ENCODE results near the gene FOXK1. TPM values are rescaled to one million over a fixed set of nuclear protein-coding genes. Genes with fewer than 3 reads are reported as not detected.

FOXK1 gene
- total RNA-seq, 1 experiment from 2014 or later = 20.8 TPM

Other genes starting within 250 kb of the FOXK1 start
- gene AP5Z1, start 93.3 kb downstream of the FOXK1 start, total RNA-seq (2014; rRNA removed; shearing (Covaris generic)) = 53.5 and 56.9 TPM in 2 replicates
- gene PAPOLB, start 179.7 kb downstream of the FOXK1 start, total RNA-seq (2014; rRNA removed; shearing (Covaris generic)) = 0.34 TPM in 1 of 2 replicates, not detected in the other
- gene RADIL, start 201.4 kb downstream of the FOXK1 start, total RNA-seq (2014; rRNA removed; shearing (Covaris generic)) = 7.3 and 14.8 TPM in 2 replicates

Data from G401 (cell line).